GM18907 (cell line): Measurements from ENCODE around the gene RS1.

Source experiments
- ATAC-seq: cut with Tn5 transposase; IDR thresholded peaks from one replicate; pipeline ENCODE4 v1.9.1; 2021; ENCODE audit warnings: mild to moderate bottlenecking, moderate library complexity; ENCODE audit not compliant: unreplicated experiment

RS1 gene

GRCh38 chrX:18607966-18608365 is 63.9 kb downstream of the RS1 start:
- ATAC-seq: no peak

GRCh38 chrX:18598413-18598812 is 73.5 kb downstream of the RS1 start:
- ATAC-seq: no peak

- no peak for ATAC-seq
Observed at GRCh38 chrX:18596096-18596495, 75.8 kb downstream of the RS1 start.

- no peak for ATAC-seq
Observed at GRCh38 chrX:18594079-18594478, 77.8 kb downstream of the RS1 start.

- ATAC-seq: no peak
Observed at GRCh38 chrX:18591834-18592233, 80.1 kb downstream of the RS1 start.
